ENCODE results near the gene ZNF276.

The ZNF276 gene

GRCh38 chr16:89785523-89786155 lies 64.3 kb downstream of the ZNF276 start:
- no peak for DNase-seq

- no peak for DNase-seq
Observed at GRCh38 chr16:89786474-89787364, 65.4 kb downstream of the ZNF276 start.

- DNase-seq: no peak
Observed at GRCh38 chr16:89787365-89787805, 66.0 kb downstream of the ZNF276 start.
